K562 (cell line): Measurements from ENCODE around the gene PUS7. TPM values are rescaled to one million over a fixed set of nuclear protein-coding genes. Genes with fewer than 3 reads are reported as not detected.
A peak's percentile ranks its signal among the peaks of the same experiment; 100 is the strongest.

ENCODE experiments used
- ATAC-seq: fragments of 200-7000 bp; cut with Tn5 transposase; 3 replicates; pipeline ENCODE4 v1.9.1; 2020; ENCODE audit warnings: moderate library complexity
- BruUV-seq: library from RNA; stranded (reverse); fragments of 400-500 nt; replicated peaks from 2 replicates; lab custom pipeline; 2021; lab: Mats Ljungman, UMichigan
- CTCF ChIA-PET: fragments of 300-600 bp; formaldehyde crosslinking; extraction: SDS; loops from one replicate; lab custom pipeline; 2021; ENCODE audit warnings: low intra/inter-chr PET ratio; lab: Yijun Ruan, JAX
- POLR2A ChIA-PET: fragments of 300-600, 350-650 bp; sonication (Branson Sonifier 250); formaldehyde crosslinking; extraction: SDS; loops from one replicate; lab custom pipeline; 2021; ENCODE audit warnings: antibody characterized with exemption, inconsistent platforms; lab: Yijun Ruan, JAX
- DNase-seq, 4 experiments: peaks; one replicate each; pipeline versions ENCODE4 v3.0.0 to v3.0.0-alpha.2; 2011 to 2018; ENCODE audit warnings: low spot score in 3 of 4, mixed read lengths in 3 of 4; ENCODE audit errors: extremely low read depth in 1 of 4
- FAIRE-seq: peaks from 2 replicates; lab custom pipeline; 2011; peaks lifted over from hg19 to GRCh38; lab: Jason Lieb, UNC
- H2AFZ ChIP-seq: 2 replicates; pipeline ENCODE4 v1.6.0; 2011; ENCODE audit warnings: low read depth, low read length, control low read depth, inconsistent platforms
- H3K27ac ChIP-seq: fragments of 200-600 bp; 3 replicates; pipeline ENCODE4 v1.8.0; 2011; ENCODE audit warnings: low read depth, mild to moderate bottlenecking, control low read depth, inconsistent platforms, low read length, moderate library complexity, mixed read lengths; ENCODE audit errors: extremely low read depth
- H3K27me3 ChIP-seq, 2 experiments: fragments of 300-600 bp in 1 of 2; 2 replicates in 1 of 2; 3 replicates in 1 of 2; pipeline versions ENCODE4 v1.6.0 to v1.8.0; 2011; ENCODE audit warnings: inconsistent platforms in 2 of 2, low read length in 2 of 2, mild to moderate bottlenecking in 1 of 2, mixed read lengths in 1 of 2, moderate library complexity in 1 of 2; ENCODE audit not compliant: control insufficient read depth in 2 of 2, insufficient read depth in 2 of 2
- H3K36me3 ChIP-seq: fragments of 300-600 bp; 3 replicates; pipeline ENCODE4 v1.8.0; 2011; ENCODE audit warnings: mild to moderate bottlenecking, low read length, inconsistent platforms; ENCODE audit not compliant: control insufficient read depth, insufficient read depth
- H3K4me1 ChIP-seq, 2 experiments: fragments of 200-600 bp in 1 of 2; replicated peaks in 1 of 2; 2 replicates in 1 of 2; 3 replicates in 1 of 2; pipeline versions ENCODE4 v1.5.1 to v1.8.0; 2011; ENCODE audit warnings: inconsistent platforms in 2 of 2, low read length in 2 of 2, mild to moderate bottlenecking in 1 of 2, mixed read lengths in 1 of 2, moderate library complexity in 1 of 2; ENCODE audit not compliant: control insufficient read depth in 2 of 2, insufficient read depth in 2 of 2
- H3K4me2 ChIP-seq: 2 replicates; pipeline ENCODE4 v1.6.1; 2011; ENCODE audit warnings: low read length, control low read depth, inconsistent platforms, mixed read lengths; ENCODE audit not compliant: insufficient read depth
- H3K4me3 ChIP-seq: fragments of 200-600 bp; sonication (generic), shearing (Covaris generic); 2 replicates; pipeline ENCODE4 v1.5.1; 2016; ENCODE audit warnings: control low read depth, inconsistent platforms
- H3K79me2 ChIP-seq: fragments of 200-600 bp; 3 replicates; pipeline ENCODE4 v1.8.0; 2011; ENCODE audit warnings: low read length, inconsistent platforms; ENCODE audit not compliant: control insufficient read depth, insufficient read depth
- H3K9ac ChIP-seq, 2 experiments: 2 replicates each; pipeline versions ENCODE4 v1.6.0 to v1.6.1; 2011; ENCODE audit warnings: low read depth in 2 of 2, low read length in 2 of 2, control low read depth in 1 of 2, inconsistent platforms in 1 of 2, mild to moderate bottlenecking in 1 of 2, mixed read lengths in 1 of 2; ENCODE audit not compliant: insufficient read depth in 1 of 2
- H3K9me1 ChIP-seq: one replicate; pipeline ENCODE4 v1.6.0; 2011; ENCODE audit warnings: inconsistent platforms, mild to moderate bottlenecking, low read length, moderate library complexity; ENCODE audit not compliant: control insufficient read depth, insufficient read depth
- H3K9me3 ChIP-seq: replicated peaks from 2 replicates; pipeline ENCODE4 v1.5.1; 2011; ENCODE audit warnings: low read depth, low read length, inconsistent platforms; ENCODE audit not compliant: control insufficient read depth, insufficient read depth
- H4K20me1 ChIP-seq: replicated peaks from 2 replicates; pipeline ENCODE4 v1.6.1; 2011; ENCODE audit warnings: low read length, inconsistent platforms, mixed read lengths; ENCODE audit not compliant: control insufficient read depth, insufficient read depth
- C11orf30 ChIP-seq: fragments of 450-650 bp; IDR thresholded peaks from 2 replicates; pipeline ENCODE4 v1.6.1; 2016; ENCODE audit warnings: low read depth, mild to moderate bottlenecking
- ESRRB ChIP-seq: fragments of 250-450 bp; sonication (Bioruptor Pico); IDR thresholded peaks from 2 replicates; pipeline ENCODE4 v1.5.0; 2020; ENCODE audit warnings: mild to moderate bottlenecking, moderate library complexity, borderline replicate concordance
- HLTF ChIP-seq: fragments of 450-650 bp; IDR thresholded peaks from 2 replicates; pipeline ENCODE4 v1.6.1; 2016
- HSF4 ChIP-seq: fragments of 250-450 bp; sonication (Bioruptor Pico); IDR thresholded peaks from 2 replicates; pipeline ENCODE4 v2.1.2; 2022; ENCODE audit warnings: mild to moderate bottlenecking, moderate library complexity, borderline replicate concordance
- PHB2 ChIP-seq: fragments of 450-650 bp; IDR thresholded peaks from 2 replicates; pipeline ENCODE4 v1.6.1; 2017; ENCODE audit warnings: low read depth
- POLR2B ChIP-seq: fragments of 450-650 bp; IDR thresholded peaks from 2 replicates; pipeline ENCODE4 v1.6.1; 2018; ENCODE audit warnings: low read depth; ENCODE audit not compliant: partially characterized antibody
- TCFL5 ChIP-seq: fragments of 250-450 bp; sonication (Bioruptor Pico); conservative IDR thresholded peaks from 2 replicates; pipeline ENCODE4 v1.6.1; 2021; ENCODE audit warnings: mild to moderate bottlenecking, moderate library complexity, matching md5 sums
- YY1 ChIP-seq, 3 experiments: IDR thresholded peaks; 2 replicates each; pipeline ENCODE4 v1.6.1; 2011; ENCODE audit warnings: low read length in 2 of 3, mild to moderate bottlenecking in 2 of 3, moderate library complexity in 2 of 3, borderline replicate concordance in 1 of 3, control low read depth in 1 of 3, low read depth in 1 of 3; ENCODE audit not compliant: insufficient read depth in 3 of 3, insufficient replicate concordance in 2 of 3, control insufficient read depth in 1 of 3, insufficient read length in 1 of 3; ENCODE audit errors: extremely low read depth in 1 of 3
- ZNF12 ChIP-seq: sonication (generic); formaldehyde crosslinking; IDR thresholded peaks from 2 replicates; pipeline ENCODE4 v1.4.0; 2020; ENCODE audit warnings: mild to moderate bottlenecking, missing genetic modification reagents
- ZNF408 ChIP-seq: fragments of 250-450 bp; sonication (Bioruptor Pico); IDR thresholded peaks from 2 replicates; pipeline ENCODE4 v1.4.0; 2020; ENCODE audit warnings: low read depth, mild to moderate bottlenecking, moderate library complexity
- whole genome bisulfite sequencing: fragments of 100-300 bp; shearing (Covaris generic); methylation state at CpG from one replicate; pipeline ENCODE4 v1.1.6; 2016; ENCODE audit warnings: low coverage, mixed read lengths; ENCODE audit not compliant: insufficient coverage; ENCODE audit errors: missing lambda C conversion rate; 5-methylcytosine and 5-hydroxymethylcytosine counted together
- in situ Hi-C: fragments of 300-500 bp; cut with MboI; formaldehyde crosslinking; loops from 4 replicates; pipeline ENCODE4 v1.15.0; 2018; ENCODE audit warnings: inconsistent platforms, mixed read lengths
- intact Hi-C: fragments of 100-400 bp; cut with micrococcal nuclease; formaldehyde crosslinking; loops from 2 replicates; pipeline ENCODE4 v1.14.2; 2022
- polyA plus RNA-seq, 8 experiments: library from polyadenylated mRNA; depleted of rRNA in 4 of 8; stranded (reverse) in 5 of 8; unstranded in 3 of 8; fragments of >200 nt; fragmentation: Nextera tagmentation in 2 of 8; fragmentation: Illumina TruSeq in 1 of 8; extraction: Ambion mirVana in 2 of 8; extraction: Trizol in 1 of 8; gene quantifications; 2 replicates each; pipeline versions ENCODE4 v1.2.1 to v1.2.3, GENCODE V29; 2011 to 2014; ENCODE audit warnings: inconsistent platforms in 1 of 8, missing spikeins in 1 of 8
- total RNA-seq, 7 experiments: library from RNA; depleted of rRNA in 6 of 7; stranded (reverse); fragments of >200 nt in 6 of 7; fragmentation: Illumina TruSeq in 2 of 7; extraction: Trizol in 2 of 7; gene quantifications; 2 replicates each; pipeline versions ENCODE4 v1.2.1 to v1.2.3, GENCODE V29; 2011 to 2021; ENCODE audit warnings: low replicate concordance in 1 of 7
- TF ChIP-seq, protein P1 (sequence below): fragments of 450-650 bp; IDR thresholded peaks from one replicate; pipeline ENCODE4 v1.6.1; 2018; ENCODE audit warnings: mild to moderate bottlenecking, moderate library complexity; ENCODE audit not compliant: partially characterized antibody
- TF ChIP-seq, protein P2 (sequence below): fragments of 450-650 bp; IDR thresholded peaks from 2 replicates; pipeline ENCODE4 v1.6.1; 2014; ENCODE audit warnings: low read depth, mild to moderate bottlenecking, moderate library complexity, borderline replicate concordance
- TF ChIP-seq, protein P3 (sequence below): fragments of 450-650 bp; formaldehyde crosslinking; IDR thresholded peaks from 2 replicates; pipeline ENCODE4 v1.4.0; 2020; ENCODE audit warnings: mild to moderate bottlenecking, moderate library complexity
- TF ChIP-seq, protein P4 (sequence below), 3 experiments: fragments of 200-800 bp in 1 of 3; sonication (Bioruptor generic) in 1 of 3; sonication (generic) in 1 of 3; formaldehyde crosslinking in 1 of 3; IDR thresholded peaks; 2 replicates each; pipeline versions ENCODE4 v1.6.1 to v1.8.0; 2016 to 2022; ENCODE audit warnings: mild to moderate bottlenecking in 2 of 3, missing compliant biosample characterization in 2 of 3, missing genetic modification characterization in 2 of 3, missing genetic modification reagents in 1 of 3

Gene PUS7
- total and polyA plus RNA-seq, 9 of the 15 experiments (the other 6 are each of a cell fraction or from before 2014, with no cell fraction given): 15.1 to 95.6 (median 63.2) TPM

DNA sequence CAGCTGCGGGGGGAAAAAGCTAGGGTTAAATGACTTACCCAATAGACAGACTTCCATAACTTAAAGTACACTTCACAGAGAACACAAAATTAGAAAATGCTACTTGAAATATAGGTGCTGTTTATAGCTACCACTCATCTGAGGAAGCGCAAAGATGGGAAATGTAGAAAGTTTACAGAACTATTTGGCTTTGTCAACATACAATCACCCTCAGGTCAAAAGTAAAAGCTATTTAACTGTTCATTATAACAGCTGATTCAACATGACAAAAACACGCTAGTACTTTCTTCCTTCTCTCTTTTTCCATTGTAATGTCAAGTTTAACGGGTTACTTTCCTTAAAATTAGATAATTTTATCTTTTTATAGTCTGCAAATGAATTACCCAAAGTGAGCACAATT lies 51.2 kb downstream of the PUS7 start (continued):
- TF ChIP-seq PHB2: no peak
- TF ChIP-seq HSF4 (CRISPR knock-in tag): no peak
- no peak for TF ChIP-seq C11orf30

DNA sequence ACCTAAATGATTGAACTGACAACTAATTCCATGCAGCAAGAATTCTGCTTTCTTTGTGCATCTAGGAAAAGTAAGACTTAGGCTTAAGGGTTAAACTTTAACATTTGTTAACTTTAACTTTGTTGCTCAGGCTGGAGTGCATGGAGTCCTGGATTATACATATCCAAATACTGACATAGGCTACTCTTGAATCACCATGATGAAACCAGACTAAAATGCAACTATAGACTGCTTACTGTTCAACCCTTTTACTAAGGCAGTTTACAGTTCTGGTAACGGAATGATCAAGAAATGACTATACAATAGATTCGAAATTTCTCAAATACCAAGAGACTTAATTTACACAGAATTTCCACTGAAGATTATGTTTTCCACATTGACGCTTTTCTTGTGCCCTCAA lies 52.0 kb downstream of the PUS7 start:
- ATAC-seq (no peak), DNase-seq (no peak), FAIRE-seq (no peak)
- Histone ChIP-seq H3K79me2 (no peaks in the 10 kb centered on the region), H3K27ac (no peak overlapping the region), H4K20me1 (no peaks in the 10 kb centered on the region), H3K9me3 (no peaks in the 10 kb centered on the region), H3K4me1 (no peaks in the 10 kb centered on the region), H2AFZ (no peak overlapping the region), H3K9ac (no peak overlapping the region), H3K4me2 (no peak overlapping the region), H3K27me3 (no peaks in the 10 kb centered on the region), H3K9me1 (no peaks in the 10 kb centered on the region), H3K4me3 (no peak overlapping the region), H3K36me3 (peaks cover 72% of the 10 kb centered on the region)
- intact Hi-C loops (no loop called here), in situ Hi-C loops (no loop called here)
- BruUV-seq: TSS peak; percentile 24
- ChIA-PET POLR2A (no interaction called here), CTCF (no interaction called here)
- WGBS: 97% methylated on average over 3 of the region's 3 CpGs
- no peak for TF ChIP-seq YY1 (IDR thresholded peaks at IDR 0.05; ENCODE audit: borderline replicate concordance in 1 of 3, control insufficient read depth in 1 of 3, extremely low read depth in 1 of 3, insufficient read depth in 3 of 3, insufficient read length in 1 of 3, insufficient replicate concordance in 2 of 3, low read depth in 1 of 3, low read length in 2 of 3)
- TF ChIP-seq TCFL5 (CRISPR knock-in tag): no peak
- no peak for TF ChIP-seq ZNF408 (CRISPR knock-in tag)
- no peak for TF ChIP-seq ESRRB (CRISPR knock-in tag)
- no peak for TF ChIP-seq ZNF12 (CRISPR knock-in tag)
- TF ChIP-seq, protein P1, sequence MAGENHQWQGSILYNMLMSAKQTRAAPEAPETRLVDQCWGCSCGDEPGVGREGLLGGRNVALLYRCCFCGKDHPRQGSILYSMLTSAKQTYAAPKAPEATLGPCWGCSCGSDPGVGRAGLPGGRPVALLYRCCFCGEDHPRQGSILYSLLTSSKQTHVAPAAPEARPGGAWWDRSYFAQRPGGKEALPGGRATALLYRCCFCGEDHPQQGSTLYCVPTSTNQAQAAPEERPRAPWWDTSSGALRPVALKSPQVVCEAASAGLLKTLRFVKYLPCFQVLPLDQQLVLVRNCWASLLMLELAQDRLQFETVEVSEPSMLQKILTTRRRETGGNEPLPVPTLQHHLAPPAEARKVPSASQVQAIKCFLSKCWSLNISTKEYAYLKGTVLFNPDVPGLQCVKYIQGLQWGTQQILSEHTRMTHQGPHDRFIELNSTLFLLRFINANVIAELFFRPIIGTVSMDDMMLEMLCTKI: no peak
- TF ChIP-seq, protein P2, sequence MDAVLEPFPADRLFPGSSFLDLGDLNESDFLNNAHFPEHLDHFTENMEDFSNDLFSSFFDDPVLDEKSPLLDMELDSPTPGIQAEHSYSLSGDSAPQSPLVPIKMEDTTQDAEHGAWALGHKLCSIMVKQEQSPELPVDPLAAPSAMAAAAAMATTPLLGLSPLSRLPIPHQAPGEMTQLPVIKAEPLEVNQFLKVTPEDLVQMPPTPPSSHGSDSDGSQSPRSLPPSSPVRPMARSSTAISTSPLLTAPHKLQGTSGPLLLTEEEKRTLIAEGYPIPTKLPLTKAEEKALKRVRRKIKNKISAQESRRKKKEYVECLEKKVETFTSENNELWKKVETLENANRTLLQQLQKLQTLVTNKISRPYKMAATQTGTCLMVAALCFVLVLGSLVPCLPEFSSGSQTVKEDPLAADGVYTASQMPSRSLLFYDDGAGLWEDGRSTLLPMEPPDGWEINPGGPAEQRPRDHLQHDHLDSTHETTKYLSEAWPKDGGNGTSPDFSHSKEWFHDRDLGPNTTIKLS: no peak
- no peak for TF ChIP-seq POLR2B
- TF ChIP-seq, protein P3, sequence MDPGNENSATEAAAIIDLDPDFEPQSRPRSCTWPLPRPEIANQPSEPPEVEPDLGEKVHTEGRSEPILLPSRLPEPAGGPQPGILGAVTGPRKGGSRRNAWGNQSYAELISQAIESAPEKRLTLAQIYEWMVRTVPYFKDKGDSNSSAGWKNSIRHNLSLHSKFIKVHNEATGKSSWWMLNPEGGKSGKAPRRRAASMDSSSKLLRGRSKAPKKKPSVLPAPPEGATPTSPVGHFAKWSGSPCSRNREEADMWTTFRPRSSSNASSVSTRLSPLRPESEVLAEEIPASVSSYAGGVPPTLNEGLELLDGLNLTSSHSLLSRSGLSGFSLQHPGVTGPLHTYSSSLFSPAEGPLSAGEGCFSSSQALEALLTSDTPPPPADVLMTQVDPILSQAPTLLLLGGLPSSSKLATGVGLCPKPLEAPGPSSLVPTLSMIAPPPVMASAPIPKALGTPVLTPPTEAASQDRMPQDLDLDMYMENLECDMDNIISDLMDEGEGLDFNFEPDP (CRISPR knock-in tag): no peak
- TF ChIP-seq, protein P4, sequence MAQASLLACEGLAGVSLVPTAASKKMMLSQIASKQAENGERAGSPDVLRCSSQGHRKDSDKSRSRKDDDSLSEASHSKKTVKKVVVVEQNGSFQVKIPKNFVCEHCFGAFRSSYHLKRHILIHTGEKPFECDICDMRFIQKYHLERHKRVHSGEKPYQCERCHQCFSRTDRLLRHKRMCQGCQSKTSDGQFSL (CRISPR knock-in tag; IDR thresholded peaks at IDR 0.05): no peak
- TF ChIP-seq, protein P4 (tag; IDR thresholded peaks at IDR 0.05): no peak
- TF ChIP-seq HLTF: no peak
